HG03457 (cell line): Measurements from ENCODE around the gene ZFYVE27.

Experiments used
- ATAC-seq: cut with Tn5 transposase; IDR thresholded peaks from one replicate; pipeline ENCODE4 v1.9.1; 2021; ENCODE audit warnings: moderate number of reproducible peaks; ENCODE audit not compliant: unreplicated experiment

ZFYVE27 gene

DNA sequence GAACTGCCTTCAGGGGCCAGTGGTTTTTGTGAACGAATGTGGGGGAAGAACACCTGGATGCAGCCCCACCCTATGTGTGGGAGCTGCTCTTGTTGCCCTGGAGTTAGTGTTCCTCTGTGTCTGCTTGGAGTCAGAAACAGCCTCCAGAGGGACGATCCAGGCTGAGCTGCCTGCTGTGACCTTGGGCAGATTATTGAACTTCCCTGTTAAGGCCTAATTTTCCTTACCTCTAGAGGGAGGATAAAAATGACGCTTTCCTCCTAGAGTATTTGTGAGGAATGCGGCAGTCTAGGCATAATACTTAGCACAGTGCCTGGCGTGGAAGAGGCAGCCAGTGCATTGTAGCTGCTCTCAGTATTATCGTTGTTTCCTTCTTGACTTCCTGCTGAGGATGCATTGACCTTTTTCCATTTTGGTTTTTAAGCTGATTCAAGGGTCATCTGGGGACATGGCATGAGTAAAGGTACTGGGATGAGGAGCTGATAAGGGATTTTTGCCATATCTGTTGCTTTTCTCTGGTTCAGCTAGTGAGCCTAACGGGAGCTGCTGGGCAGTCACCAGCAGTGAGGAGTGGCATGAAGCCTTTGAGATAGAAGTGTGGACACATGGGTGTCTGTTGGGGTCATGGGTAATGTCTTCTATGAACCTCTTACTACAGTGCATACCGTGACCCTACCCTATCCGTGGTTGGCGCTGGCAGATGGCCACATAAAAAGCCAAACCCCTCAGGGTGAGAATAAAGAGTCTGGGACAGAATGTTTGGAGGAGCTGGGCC is 6.4 kb downstream of the ZFYVE27 start:
- ATAC-seq, result no peak

DNA sequence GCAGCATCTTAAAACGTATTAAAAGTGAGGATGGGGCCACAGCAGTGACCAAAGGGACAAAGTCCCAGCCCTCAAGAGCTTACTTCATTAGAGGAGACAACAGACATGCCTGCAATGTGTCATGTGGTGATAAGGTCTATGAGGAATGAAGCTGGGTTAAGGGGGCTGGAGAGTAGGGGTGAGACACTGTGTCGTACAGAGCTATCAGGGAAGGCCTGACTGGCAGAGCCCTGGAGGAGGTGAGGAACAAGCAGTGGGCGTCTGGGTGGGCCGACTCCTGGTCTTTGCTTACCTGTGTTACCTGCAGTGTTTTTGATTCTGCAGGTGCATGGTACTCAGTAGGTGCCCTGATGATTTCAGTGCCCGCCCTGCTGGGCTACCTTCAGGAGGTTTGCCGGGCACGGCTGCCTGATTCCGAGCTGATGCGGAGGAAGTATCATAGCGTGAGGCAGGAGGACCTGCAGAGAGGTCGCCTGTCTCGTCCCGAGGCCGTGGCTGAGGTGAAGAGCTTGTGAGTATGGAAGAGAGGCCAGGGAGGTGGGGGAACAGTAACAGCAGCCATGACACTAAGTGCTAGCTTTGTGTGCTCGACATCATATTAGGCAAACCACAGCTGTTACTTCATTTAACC is 7.6 kb downstream of the ZFYVE27 start:
- ATAC-seq, result no peak

DNA sequence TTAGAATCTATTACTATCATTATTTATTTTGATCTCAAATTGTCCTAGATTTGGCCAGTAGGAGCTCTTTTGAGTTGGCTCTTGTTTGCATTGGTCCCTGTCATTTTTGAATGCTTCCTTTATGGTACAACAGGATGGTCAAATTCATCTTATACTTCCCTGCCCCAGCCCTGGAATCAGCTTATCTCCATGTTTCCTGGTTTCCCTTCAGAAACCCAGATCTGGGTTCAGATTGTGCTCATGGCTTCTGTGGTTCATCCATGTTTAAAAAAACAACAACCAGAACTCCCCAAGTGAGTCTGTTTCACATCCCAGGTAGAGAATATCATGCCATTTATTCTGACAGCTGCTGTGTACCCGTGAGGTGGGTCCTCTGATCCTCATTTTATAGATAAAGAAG is 10.6 kb downstream of the ZFYVE27 start:
- no peak for ATAC-seq

DNA sequence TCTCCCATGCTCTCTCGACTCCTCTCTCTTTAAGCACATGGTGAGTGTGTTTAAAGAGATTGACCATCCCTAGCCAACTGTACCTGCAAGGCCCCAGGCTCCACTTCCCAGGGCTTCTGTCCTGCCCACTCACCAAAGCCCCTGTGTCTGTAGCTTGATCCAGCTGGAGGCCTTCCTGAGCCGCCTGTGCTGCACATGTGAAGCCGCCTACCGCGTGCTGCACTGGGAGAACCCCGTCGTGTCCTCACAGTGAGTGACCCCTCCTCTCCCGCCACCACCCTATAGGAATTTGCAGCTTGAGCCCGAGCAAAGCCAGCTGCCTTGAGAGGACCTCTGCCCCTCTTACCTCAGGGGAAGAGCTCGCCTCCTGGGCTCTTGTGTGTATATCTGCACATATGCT is 11.2 kb downstream of the ZFYVE27 start:
- ATAC-seq, result no peak

DNA sequence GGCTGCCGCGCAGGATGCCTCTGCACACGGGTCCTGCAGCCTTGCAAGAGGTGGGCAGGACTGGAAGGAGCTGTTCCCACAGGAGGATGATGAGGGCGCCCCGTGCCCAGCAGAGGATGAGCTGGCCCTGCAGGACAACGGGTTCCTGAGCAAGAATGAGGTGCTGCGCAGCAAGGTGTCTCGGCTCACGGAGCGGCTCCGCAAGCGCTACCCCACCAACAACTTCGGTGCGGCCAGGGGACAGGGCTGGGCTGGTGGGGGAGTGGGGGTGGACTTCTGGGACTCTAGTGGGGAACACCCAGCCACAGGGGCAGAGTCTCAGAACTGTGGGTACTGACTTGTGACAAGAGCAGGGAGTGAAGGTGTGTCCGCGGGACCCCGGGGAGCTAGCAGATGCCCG is 16.0 kb downstream of the ZFYVE27 start:
- no peak for ATAC-seq

DNA sequence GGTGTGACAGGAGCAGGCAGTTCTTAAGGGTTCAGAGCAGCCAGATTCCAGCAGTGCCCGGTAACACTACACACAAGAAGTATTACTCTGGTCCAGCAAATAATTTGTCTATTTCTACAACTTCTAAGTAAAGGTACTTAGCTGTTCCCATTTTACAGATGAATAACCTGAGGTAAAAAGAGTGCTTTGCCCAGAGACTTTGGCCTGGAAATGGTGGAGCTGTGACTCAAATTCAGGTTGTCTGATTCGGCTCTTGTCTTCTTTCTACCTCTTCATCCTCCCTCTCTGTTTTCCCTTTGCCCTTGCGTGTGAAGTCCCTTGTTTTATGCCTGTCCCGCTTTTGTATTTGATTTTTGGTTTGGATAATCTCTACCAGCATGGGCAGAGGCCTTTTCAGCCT is 17.8 kb downstream of the ZFYVE27 start:
- no peak for ATAC-seq

DNA sequence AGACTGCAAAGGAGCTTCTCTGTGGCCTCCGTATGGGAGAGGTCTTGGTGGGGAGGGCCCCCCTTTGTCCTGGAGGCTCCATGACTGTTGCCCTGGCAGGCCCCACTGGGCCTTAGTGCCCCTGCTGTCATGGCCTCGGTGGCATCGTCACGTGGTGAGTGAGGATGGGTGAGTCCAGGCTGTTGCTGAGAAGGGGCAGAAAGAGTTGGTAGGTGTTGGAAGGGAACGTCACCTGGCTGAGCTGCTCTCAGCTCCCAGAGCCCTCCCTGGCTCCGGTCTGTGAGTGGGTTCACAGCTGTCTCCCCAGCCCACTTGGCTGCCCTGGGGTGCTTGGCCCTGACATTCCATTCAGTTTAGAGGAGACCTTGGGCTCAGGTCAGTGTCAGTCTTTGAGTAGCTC is 18.8 kb downstream of the ZFYVE27 start:
- ATAC-seq, result no peak

DNA sequence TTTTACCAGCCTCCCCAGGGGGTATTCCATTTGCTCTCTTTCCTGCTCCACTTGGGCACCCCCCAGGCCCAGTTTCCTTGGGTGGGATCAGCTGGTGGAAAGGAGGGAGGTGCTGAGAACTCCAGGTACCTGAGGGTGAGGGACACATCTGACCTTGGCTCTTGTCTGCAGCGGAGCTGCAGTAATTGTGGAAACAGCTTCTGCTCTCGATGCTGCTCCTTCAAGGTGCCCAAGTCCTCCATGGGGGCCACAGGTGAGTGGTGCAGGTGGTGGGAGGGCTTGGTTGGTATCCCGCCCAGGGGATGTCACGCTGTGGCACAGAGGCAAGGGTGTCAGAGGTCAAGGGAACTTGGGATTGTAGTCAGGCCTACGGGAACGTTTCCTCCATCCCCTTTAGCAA is 20.5 kb downstream of the ZFYVE27 start:
- no peak for ATAC-seq

DNA sequence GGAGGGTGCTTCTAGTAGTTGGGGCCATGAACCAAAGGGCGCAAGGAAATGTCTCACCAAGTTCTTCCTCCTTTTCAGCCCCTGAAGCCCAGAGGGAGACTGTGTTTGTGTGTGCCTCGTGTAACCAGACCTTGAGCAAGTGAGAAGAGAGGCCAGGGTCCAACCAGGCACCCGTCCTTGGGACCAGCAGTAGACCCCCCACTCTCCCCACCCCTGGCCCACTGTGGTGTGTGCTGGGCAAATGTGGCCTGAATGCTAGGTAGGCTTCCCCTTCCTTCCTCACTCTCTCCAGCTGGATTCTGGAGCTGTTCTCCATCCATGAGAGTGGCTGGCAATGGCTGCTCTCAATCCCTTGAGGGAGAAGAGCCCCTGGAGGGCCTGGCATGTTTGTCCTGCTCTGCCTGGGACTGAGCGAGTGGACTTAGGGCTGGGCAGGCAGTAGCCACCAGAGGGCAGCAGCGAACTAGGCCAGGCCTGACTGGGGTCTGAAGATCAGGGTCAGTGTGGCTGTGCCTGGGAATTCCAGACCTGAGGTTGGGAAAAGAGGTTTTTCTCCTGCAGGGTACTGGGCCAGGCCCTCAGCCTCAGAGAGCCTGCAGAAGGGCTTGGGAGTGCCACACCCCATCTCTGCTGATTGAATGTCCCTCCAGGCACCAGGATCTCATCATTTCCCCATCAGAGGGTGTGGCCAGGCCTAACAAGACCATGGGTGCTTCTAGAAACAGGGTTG is 22.4 kb downstream of the ZFYVE27 start:
- ATAC-seq, result no peak

DNA sequence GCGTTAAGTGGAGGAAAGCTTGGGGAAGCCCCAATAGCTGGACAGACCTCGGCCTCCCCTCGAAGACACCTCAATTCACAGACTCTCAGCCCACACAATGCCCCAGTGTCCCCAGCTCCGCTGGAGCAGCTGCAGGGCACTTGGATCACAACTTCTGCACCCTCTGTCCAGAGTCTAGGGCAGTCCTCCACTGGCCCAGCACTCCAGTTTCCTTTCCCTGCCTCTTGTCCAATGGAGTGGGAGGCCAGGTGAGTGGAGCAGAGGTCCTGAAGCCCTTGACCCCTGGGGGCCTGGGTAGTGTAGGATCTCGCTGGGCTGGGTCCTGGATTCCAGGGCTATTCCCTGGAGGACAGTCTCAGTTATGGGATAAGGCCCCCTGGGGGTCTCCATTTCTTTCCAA is 23.0 kb downstream of the ZFYVE27 start:
- no peak for ATAC-seq

DNA sequence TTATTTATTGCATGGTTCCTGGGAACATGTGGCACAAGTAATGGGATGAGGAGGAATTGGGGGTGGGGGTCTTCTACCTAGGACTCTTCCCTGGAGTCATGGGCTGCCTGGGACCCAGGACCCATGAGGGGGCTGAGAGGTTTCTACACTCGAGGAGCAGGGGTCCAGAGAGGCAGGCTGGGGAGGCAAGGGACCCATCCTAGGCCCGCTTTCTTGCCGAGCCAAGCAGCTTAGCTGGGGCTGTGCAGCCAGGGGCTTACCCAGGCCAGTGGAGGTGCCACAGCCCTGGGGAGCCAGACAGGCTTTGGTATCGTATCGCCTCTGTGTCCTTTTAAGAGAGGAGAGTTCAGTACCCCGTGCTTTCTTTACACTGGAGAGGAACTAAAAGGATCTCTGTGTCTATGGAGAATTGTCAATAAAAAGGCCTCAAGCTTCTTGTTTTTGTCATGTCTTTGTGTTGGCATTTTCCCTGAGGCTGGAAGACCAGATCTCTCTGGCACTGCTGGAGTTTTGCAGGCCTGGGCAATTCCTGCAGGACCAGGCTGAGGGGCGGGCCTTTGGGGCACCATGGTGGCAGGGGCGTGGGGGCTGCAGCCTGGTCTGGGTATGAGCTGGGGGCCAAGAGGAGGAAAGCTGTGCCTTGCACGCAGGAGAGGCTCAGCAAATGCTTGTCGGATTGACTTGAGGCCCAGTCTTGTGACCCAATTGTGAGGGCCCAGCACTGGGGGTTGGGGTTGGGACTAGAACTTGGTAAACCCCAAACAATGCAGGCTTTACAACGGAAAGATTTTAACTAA is 23.7 kb downstream of the ZFYVE27 start:
- no peak for ATAC-seq

DNA sequence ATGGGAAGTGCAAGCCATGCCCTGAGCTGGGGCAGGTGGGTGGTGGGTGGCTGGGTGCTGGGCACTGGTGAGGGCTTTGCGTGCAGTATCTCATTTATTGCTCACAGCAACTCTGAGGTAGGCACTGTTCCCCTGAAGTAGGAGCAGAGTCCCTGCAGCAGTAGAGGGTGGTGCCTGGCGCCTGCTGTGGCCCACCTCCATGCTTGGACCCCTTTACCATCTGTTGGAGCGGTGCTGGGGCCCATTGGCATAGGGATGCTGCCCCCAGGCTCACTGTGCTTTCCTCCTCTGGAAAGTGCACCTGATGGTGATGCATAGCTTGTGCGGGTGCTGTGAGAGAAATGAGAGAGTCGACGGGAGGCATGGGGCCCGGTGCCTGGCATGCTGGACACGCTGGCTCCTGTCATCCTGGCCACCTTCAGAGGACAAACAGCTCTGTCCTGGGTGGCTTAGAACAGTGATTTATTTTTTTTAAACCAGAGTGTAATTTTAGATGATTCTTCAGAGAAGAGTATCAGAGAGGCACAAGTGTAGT is 24.5 kb downstream of the ZFYVE27 start:
- ATAC-seq, result no peak

DNA sequence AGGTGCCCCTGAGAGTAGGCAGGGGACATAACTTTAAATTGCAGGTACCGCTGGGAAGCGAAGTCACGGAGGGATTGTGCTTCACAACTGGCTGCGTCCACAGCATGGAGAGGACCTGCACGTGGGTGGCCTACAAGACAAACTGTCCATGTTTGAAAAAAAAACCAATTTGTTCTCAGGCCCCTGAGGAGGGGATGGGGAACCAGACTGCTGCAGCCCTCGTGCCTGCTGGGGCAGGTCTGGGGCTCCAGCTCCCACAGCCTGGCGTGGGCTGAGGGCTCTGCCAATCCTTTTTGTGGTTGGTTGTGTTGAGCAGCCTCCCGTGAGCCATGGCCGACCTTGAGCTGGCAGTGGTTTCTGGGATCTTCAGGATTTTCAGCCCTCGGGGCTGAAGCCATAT is 25.1 kb downstream of the ZFYVE27 start:
- ATAC-seq, result no peak

DNA sequence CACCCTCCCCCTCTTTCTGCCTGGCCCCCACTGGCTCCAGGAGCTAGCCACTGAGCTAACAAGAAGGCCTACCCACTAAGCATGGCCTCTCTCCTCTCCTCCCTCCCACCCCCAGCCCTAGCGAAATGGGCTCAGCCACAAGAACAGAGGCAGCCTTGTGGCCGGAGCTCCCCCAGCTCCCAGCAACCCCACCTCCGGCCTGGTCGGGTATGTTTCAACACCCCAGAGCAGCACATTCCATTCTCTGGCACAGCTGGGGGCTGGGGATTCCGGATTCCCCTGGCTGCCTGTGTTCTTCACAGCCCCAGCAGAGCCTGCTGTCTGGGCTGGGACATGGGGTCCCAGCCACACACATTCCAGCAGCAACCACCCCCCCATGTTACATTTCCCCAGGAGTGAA is 25.9 kb downstream of the ZFYVE27 start:
- no peak for ATAC-seq

DNA sequence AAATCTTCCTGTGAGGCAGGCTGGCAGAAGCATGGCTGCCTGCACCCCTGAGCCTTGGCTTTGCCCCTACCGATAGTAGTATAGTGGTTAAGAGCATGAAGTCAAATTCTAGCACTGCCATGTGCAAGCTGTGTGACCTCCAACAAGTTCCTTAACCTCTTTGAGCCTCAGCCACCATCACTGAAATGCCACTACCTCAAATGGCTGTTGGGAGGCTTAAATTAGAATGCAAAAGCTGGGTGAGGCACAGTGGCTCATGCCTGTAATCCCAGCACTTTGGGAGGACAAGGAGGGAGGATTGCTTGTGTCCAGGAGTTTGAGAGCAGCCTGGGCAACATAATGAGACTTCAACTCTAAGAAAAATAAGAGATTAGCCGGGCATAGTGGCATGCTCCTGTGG is 26.5 kb downstream of the ZFYVE27 start:
- ATAC-seq, result no peak

DNA sequence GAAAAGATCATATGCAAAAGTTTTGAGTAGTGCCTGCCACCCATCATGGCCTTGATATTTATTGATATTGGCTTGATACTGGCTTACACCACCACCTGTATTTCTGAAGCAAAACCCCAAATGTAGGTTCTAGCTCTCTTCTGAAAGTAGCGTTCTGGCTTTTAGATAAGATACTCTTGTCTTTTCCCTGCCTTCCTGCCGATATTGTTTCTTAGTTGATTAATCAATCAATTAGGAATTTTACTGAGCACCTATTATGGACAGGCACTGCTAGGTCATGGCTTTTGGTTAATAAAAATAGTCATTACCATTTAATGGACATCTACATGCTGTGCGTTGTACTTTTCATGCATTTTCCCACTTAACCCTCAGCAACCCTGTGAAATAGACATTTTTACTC is 27.0 kb downstream of the ZFYVE27 start:
- no peak for ATAC-seq

DNA sequence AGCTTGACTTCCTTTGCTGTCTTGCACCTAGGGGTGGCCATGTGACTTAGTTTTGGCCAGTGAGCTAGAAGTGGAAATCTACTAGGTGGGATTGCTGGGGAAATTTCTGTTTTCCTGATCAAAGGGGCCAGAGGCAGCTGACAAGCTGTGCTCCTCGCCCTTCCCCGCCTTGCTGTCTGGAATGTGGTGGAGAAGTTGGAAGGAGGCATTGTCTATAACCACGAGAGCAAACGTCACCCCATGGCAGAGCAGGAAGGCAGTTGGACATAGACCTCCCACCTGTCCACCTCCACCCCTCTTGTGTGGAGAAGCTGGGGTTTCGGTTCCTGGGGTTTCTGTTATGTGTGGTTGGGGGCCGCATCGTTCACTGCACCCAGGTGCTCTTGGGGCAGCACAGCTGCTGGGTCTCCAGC is 27.6 kb downstream of the ZFYVE27 start:
- ATAC-seq, result no peak

DNA sequence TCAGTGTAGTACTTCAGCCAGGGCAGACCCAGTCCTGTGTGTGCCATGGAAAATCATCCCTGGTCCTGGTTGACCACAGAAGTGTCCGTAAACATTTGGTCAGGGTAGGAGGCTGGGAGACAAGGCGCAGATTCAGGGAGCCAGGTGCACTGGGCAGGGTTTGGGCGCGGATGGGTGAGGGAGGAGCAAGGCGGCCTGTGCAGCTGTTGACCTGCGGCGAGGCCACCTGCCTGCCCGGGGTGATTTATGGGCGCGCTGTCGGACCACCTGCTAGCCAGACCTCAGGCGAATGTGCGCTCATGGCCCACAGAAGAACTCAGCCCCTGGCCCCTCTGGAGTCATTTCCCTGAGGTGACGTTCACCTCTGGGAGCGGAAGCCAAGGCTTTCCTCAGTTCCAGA is 28.3 kb downstream of the ZFYVE27 start:
- ATAC-seq, result no peak

DNA sequence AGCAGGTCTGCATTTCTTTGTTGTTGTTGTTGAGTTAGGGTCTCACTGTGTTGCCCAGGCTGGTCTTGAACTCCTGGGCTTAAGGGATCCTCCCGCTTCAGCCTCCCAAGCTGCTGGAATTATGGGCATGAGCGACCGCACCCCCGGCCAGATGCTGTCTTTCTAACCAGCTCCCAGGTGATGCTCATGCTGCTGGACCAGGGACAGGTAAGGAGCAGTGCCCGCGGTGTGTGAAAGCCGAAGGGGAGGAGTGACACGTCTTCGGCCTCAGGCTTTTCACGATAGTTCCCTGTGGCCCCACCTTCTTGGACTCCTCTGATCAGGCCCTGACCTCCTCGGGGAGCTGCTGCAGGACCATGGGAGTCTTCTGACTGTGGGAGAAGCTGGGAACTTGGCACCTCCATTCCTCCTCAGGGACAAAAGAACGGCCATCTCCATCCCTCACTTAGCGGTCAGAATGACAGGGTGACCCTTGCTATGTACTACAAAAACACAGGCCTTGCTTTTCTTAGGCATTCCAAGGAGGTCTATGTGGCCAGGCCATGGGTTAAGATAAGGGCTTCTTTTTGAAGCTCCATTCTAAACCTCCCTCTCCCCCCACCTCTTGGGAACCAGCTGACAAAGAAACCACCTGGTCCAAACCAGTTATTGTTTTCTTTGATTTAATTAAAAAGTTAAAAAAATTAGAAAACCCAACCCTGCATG is 29.3 kb downstream of the ZFYVE27 start:
- no peak for ATAC-seq
